Neural cell (in vitro differentiated cells): Measurements from ENCODE around the gene HS2ST1. TPM values are rescaled to one million over a fixed set of nuclear protein-coding genes. Genes with fewer than 3 reads are reported as not detected.

Experiments used
- H2AFZ ChIP-seq: fragments of 200-600, 300-800 bp; sonication (generic), shearing (Covaris generic); 2 replicates; pipeline ENCODE4 v1.6.0; 2014; ENCODE audit warnings: low read depth, mild to moderate bottlenecking, antibody characterized with exemption, low read length, moderate library complexity
- H3F3A ChIP-seq: fragments of 200-600 bp; shearing (Covaris generic); 2 replicates; pipeline ENCODE4 v1.6.1; 2016; ENCODE audit warnings: mild to moderate bottlenecking, moderate library complexity, mixed read lengths, antibody characterized with exemption, low read length; ENCODE audit not compliant: insufficient read depth, poor library complexity, severe bottlenecking
- H3K27ac ChIP-seq: fragments of 200-600, 300-800 bp; sonication (generic), shearing (Covaris generic); 2 replicates; pipeline ENCODE4 v1.5.1; 2014; ENCODE audit warnings: mild to moderate bottlenecking, low read length, moderate library complexity
- H3K27me3 ChIP-seq: fragments of 300-800, 200-600 bp; sonication (generic), shearing (Covaris generic); 2 replicates; pipeline ENCODE4 v1.6.0; 2014; ENCODE audit warnings: mild to moderate bottlenecking, low read depth, low read length, moderate library complexity; ENCODE audit not compliant: insufficient read depth
- H3K36me3 ChIP-seq: fragments of 300-800, 200-600 bp; sonication (generic), shearing (Covaris generic); 2 replicates; pipeline ENCODE4 v1.5.1; 2014; ENCODE audit warnings: mild to moderate bottlenecking, antibody characterized with exemption, low read length, moderate library complexity; ENCODE audit not compliant: insufficient read depth
- H3K4me2 ChIP-seq: fragments of 300-800, 200-600 bp; sonication (generic), shearing (Covaris generic); 2 replicates; pipeline ENCODE4 v1.6.0; 2014; ENCODE audit warnings: mild to moderate bottlenecking, low read length
- H3K4me3 ChIP-seq: fragments of 300-800, 200-600 bp; sonication (generic), shearing (Covaris generic); 2 replicates; pipeline ENCODE4 v1.5.1; 2014; ENCODE audit warnings: mild to moderate bottlenecking, low read length, moderate library complexity
- H3K79me2 ChIP-seq: fragments of 200-600 bp; shearing (Covaris generic); replicated peaks from 2 replicates; pipeline ENCODE4 v1.6.0; 2014; ENCODE audit warnings: mild to moderate bottlenecking, low read length, moderate library complexity; ENCODE audit not compliant: insufficient read depth
- H3K9ac ChIP-seq: fragments of 300-800, 200-600 bp; sonication (generic), shearing (Covaris generic); 2 replicates; pipeline ENCODE4 v1.6.1; 2016; ENCODE audit warnings: mild to moderate bottlenecking, low read length, mixed read lengths
- H3K9me2 ChIP-seq: fragments of 200-600 bp; shearing (Covaris generic); 2 replicates; pipeline ENCODE4 v1.6.1; 2016; ENCODE audit warnings: mild to moderate bottlenecking, low read length, mixed read lengths; ENCODE audit not compliant: insufficient read depth
- H3K9me3 ChIP-seq: fragments of 200-600, 300-800 bp; sonication (generic), shearing (Covaris generic); 2 replicates; pipeline ENCODE4 v1.6.1; 2016; ENCODE audit warnings: mild to moderate bottlenecking, mixed run types, low read length, moderate library complexity, mixed read lengths
- H4K20me1 ChIP-seq: fragments of 200-600 bp; shearing (Covaris generic); 2 replicates; pipeline ENCODE4 v1.6.1; 2016; ENCODE audit warnings: mild to moderate bottlenecking, mixed run types; ENCODE audit not compliant: insufficient read depth
- EP300 ChIP-seq: fragments of 450-650 bp; conservative IDR thresholded peaks from 2 replicates; pipeline ENCODE4 v1.6.1; 2014; ENCODE audit warnings: antibody characterized with exemption, mild to moderate bottlenecking, moderate library complexity; ENCODE audit not compliant: poor library complexity, severe bottlenecking
- EZH2 ChIP-seq: fragments of 200-600, 300-800 bp; shearing (Covaris generic), sonication (generic); IDR thresholded peaks from 2 replicates; pipeline ENCODE4 v1.6.1; 2014; ENCODE audit warnings: antibody characterized with exemption, low read length, borderline replicate concordance, mild to moderate bottlenecking; ENCODE audit not compliant: insufficient read depth, poor library complexity, severe bottlenecking
- MXI1 ChIP-seq: fragments of 450-650 bp; conservative IDR thresholded peaks from 2 replicates; pipeline ENCODE4 v1.6.1; 2014; ENCODE audit warnings: antibody characterized with exemption, mild to moderate bottlenecking; ENCODE audit not compliant: poor library complexity, severe bottlenecking
- POLR2AphosphoS5 ChIP-seq: IDR thresholded peaks from 2 replicates; pipeline ENCODE4 v1.6.1; 2012
- RAD21 ChIP-seq: fragments of 450-650 bp; conservative IDR thresholded peaks from 2 replicates; pipeline ENCODE4 v1.6.1; 2014; ENCODE audit warnings: antibody characterized with exemption, mild to moderate bottlenecking, moderate library complexity
- SMC3 ChIP-seq: fragments of 450-650 bp; conservative IDR thresholded peaks from 2 replicates; pipeline ENCODE4 v1.6.1; 2014; ENCODE audit warnings: antibody characterized with exemption, mild to moderate bottlenecking, moderate library complexity; ENCODE audit not compliant: poor library complexity
- TAF1 ChIP-seq: IDR thresholded peaks from 2 replicates; pipeline ENCODE4 v1.6.1; 2012; ENCODE audit warnings: low read depth
- polyA plus RNA-seq: library from polyadenylated mRNA; depleted of rRNA; stranded (reverse); fragments of >200 nt; gene quantifications from 2 replicates; pipeline ENCODE4 v1.2.3, GENCODE V29; 2014
- TF ChIP-seq, protein P1 (sequence below): fragments of 450-650 bp; IDR thresholded peaks from 2 replicates; pipeline ENCODE4 v1.5.1; 2014; ENCODE audit warnings: antibody characterized with exemption, mild to moderate bottlenecking, moderate library complexity; ENCODE audit not compliant: poor library complexity, severe bottlenecking
- TF ChIP-seq, protein P2 (sequence below): IDR thresholded peaks from 2 replicates; pipeline ENCODE4 v1.6.1; 2012; ENCODE audit warnings: borderline replicate concordance

HS2ST1 gene
- polyA plus RNA-seq, 1 donor from 2014 or later, result 24.7 TPM

DNA sequence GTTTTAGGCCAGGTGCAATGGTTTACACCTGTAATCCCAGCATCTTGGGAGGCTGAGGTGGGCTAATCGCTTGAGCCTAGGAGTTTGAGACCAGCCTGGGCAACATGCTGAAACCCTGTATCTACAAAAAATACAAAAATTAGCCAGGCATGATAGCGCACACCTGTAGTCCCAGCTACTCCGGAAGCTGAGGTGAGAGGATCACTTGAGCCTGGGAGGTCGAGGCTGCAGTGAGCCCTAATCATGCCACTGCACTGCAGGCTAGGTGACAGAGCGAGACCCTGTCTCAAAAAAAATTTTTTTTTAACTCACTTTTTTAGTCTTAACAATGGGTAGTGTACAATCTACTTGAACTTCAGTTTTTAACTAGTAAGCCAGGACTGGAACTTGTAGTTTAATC lies 137.5 kb downstream of the HS2ST1 start:
- H3K9ac ChIP-seq, result no peak overlapping the region
- TF ChIP-seq POLR2AphosphoS5, result no peak
- TF ChIP-seq, protein P1, sequence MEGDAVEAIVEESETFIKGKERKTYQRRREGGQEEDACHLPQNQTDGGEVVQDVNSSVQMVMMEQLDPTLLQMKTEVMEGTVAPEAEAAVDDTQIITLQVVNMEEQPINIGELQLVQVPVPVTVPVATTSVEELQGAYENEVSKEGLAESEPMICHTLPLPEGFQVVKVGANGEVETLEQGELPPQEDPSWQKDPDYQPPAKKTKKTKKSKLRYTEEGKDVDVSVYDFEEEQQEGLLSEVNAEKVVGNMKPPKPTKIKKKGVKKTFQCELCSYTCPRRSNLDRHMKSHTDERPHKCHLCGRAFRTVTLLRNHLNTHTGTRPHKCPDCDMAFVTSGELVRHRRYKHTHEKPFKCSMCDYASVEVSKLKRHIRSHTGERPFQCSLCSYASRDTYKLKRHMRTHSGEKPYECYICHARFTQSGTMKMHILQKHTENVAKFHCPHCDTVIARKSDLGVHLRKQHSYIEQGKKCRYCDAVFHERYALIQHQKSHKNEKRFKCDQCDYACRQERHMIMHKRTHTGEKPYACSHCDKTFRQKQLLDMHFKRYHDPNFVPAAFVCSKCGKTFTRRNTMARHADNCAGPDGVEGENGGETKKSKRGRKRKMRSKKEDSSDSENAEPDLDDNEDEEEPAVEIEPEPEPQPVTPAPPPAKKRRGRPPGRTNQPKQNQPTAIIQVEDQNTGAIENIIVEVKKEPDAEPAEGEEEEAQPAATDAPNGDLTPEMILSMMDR, result no peak
- TF ChIP-seq, protein P2, sequence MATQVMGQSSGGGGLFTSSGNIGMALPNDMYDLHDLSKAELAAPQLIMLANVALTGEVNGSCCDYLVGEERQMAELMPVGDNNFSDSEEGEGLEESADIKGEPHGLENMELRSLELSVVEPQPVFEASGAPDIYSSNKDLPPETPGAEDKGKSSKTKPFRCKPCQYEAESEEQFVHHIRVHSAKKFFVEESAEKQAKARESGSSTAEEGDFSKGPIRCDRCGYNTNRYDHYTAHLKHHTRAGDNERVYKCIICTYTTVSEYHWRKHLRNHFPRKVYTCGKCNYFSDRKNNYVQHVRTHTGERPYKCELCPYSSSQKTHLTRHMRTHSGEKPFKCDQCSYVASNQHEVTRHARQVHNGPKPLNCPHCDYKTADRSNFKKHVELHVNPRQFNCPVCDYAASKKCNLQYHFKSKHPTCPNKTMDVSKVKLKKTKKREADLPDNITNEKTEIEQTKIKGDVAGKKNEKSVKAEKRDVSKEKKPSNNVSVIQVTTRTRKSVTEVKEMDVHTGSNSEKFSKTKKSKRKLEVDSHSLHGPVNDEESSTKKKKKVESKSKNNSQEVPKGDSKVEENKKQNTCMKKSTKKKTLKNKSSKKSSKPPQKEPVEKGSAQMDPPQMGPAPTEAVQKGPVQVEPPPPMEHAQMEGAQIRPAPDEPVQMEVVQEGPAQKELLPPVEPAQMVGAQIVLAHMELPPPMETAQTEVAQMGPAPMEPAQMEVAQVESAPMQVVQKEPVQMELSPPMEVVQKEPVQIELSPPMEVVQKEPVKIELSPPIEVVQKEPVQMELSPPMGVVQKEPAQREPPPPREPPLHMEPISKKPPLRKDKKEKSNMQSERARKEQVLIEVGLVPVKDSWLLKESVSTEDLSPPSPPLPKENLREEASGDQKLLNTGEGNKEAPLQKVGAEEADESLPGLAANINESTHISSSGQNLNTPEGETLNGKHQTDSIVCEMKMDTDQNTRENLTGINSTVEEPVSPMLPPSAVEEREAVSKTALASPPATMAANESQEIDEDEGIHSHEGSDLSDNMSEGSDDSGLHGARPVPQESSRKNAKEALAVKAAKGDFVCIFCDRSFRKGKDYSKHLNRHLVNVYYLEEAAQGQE, result no peak
- TF ChIP-seq EZH2, result no peak
- TF ChIP-seq TAF1, result no peak
- no peak for TF ChIP-seq EP300
- TF ChIP-seq MXI1, result no peak
- TF ChIP-seq RAD21, result no peak
- no peak for TF ChIP-seq SMC3
- no peaks in the 10 kb centered on the region for H4K20me1 ChIP-seq
- H3K36me3 ChIP-seq, result no peaks in the 10 kb centered on the region
- no peaks in the 10 kb centered on the region for H3K27me3 ChIP-seq
- H3K27ac ChIP-seq, result no peak overlapping the region
- no peaks in the 10 kb centered on the region for H3K9me3 ChIP-seq
- H2AFZ ChIP-seq, result no peak overlapping the region
- H3F3A ChIP-seq, result no peaks in the 10 kb centered on the region
- H3K4me3 ChIP-seq, result no peak overlapping the region
- H3K79me2 ChIP-seq, result peaks cover 19% of the 10 kb centered on the region
- no peaks in the 10 kb centered on the region for H3K9me2 ChIP-seq
- H3K4me2 ChIP-seq, result no peak overlapping the region

DNA sequence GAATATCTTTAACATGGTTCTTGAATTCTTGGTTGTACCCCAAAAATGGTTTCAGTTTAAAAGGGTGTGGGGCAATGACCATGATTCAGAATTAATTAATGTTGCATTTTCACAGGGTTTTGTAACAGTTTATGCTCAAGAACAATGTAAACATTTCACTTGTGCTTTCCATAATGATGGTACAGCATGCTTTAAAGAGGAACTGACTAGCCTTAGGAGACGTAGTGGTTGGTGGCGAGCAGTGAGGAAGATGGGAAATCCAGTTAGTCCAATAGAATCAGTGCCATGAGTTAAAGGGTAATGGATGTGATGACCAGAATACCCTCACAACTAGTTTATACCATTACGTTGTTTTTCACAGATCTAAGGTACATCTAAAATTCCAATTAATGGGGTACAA lies 138.0 kb downstream of the HS2ST1 start:
- Histone ChIP-seq H3K4me3 (no peak overlapping the region), H4K20me1 (no peaks in the 10 kb centered on the region), H3K9me2 (no peaks in the 10 kb centered on the region), H3K79me2 (peaks cover 21% of the 10 kb centered on the region), H3K36me3 (no peaks in the 10 kb centered on the region), H3K9me3 (no peaks in the 10 kb centered on the region), H2AFZ (no peak overlapping the region), H3K27me3 (no peaks in the 10 kb centered on the region), H3F3A (no peaks in the 10 kb centered on the region), H3K9ac (no peak overlapping the region), H3K4me2 (no peak overlapping the region), H3K27ac (no peak overlapping the region)
- no peak for TF ChIP-seq MXI1
- TF ChIP-seq TAF1, result no peak
- TF ChIP-seq, protein P1, result no peak
- TF ChIP-seq, protein P2, result no peak
- no peak for TF ChIP-seq EZH2
- no peak for TF ChIP-seq RAD21
